Activated CD8-positive, alpha-beta memory T cell treated with anti-CD3 and anti-CD28 coated beads for 1 hour (primary cell): ENCODE results near the gene PDE9A.

Source experiments
- DNase-seq, 2 donors: peaks; one replicate each; pipeline ENCODE4 v3.0.0-alpha.2; 2020; ENCODE audit warnings: low read depth in 1 of 2; ENCODE audit errors: extremely low read depth in 1 of 2

The PDE9A gene

GRCh38 chr21:42753804-42754203, 100.4 kb downstream of the PDE9A start:
- DNase-seq: no peak

GRCh38 chr21:42754270-42754933, 101.0 kb downstream of the PDE9A start:
- DNase-seq: no peak

GRCh38 chr21:42755031-42755665, 101.7 kb downstream of the PDE9A start:
- DNase-seq: no peak

GRCh38 chr21:42755766-42756579, 102.6 kb downstream of the PDE9A start:
- DNase-seq: no peak

DNA sequence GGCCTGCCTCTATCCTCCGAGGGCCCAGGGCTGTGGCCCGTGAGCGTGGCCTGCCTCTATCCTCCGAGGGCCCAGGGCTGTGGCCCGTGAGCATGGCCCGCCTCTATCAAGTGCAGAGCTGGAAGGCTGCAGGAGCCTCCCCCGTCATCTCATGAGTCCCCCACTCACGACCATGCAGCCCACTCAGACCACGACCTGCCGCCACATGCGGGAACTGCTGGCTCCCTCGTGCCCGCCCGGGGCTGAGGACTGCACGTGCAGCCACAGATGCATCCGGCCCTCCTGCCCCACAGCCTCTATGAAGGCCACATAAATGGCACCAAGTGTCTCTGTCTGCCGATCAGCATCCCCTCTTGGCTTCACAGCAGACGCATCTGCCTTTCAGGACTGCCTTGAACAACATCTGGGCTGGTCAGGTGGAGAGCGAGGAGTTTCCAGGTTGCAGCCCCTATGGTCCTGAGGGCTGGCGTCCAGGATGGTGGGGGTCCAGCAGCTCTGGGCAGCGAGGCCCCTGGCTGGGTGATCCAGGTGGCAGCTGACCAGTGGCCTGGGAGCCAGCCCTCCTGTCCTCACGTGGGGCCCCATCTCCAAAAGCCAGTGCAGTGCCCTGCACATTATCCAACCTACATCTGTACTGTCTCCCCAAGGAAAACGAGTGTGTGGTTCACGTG, 103.3 kb downstream of the PDE9A start:
- DNase-seq: no peak

DNA sequence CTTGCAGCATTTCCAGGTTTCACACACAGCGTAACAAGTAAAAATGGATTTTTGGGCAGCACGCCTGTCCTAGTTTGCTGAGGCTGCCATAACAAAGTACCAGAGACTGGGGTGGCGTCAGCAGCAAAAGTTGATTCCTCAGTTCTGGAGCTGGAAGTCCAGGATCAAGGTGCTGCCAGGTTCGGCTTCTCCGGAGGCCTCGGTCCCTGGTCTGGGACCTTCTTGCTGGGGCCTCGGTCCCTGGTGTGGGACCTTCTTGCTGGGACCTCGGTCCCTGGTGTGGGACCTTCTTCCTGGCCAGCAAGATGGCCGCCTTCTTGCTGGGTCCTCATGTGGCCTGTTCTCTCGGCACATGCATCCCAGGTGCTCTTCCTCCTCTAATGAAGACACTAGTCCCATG, 104.0 kb downstream of the PDE9A start:
- DNase-seq: no peak

DNA sequence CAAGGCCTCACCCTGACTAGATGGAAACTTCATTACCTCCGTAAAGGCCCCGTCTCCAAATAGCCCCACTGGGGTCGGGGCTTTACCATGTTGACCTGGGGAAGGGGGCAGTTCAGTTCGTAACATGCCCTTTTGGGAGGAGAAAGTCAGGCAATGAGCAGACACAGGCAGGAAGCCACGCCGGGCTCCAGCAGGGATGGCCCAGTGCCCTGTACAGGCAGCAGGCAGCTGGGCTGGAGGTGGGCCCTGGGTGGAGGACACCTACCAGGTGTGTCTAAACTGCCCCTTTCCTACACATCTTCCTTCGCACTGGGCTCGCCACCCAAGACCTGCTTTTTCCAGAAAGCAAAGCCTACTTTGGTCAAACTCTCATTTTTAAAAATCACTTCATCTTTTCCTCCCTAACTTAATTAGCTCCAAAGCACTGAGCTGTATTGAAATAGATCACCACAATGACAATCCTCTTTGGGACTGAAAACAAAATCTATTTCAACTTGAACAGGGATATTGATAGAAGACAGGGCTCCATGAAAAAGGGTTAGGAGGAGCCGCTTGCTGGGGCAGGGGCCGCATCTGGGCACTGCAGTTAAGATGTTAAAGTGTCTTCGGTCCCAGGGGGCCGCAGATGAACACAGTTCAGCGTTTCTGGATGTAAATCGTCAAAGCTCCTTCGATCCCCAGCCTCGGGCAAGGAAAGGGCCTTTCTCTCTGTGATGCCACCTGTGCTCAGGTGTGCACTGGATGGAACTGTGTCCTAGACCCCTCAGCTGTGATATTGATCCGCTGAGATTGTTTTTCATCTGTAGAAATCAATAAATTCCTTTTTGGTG, 104.6 kb downstream of the PDE9A start:
- no peak for DNase-seq

- no peak for DNase-seq
Observed at GRCh38 chr21:42758721-42759593, 105.5 kb downstream of the PDE9A start.

GRCh38 chr21:42759594-42759927, 106.1 kb downstream of the PDE9A start:
- DNase-seq: no peak

DNA sequence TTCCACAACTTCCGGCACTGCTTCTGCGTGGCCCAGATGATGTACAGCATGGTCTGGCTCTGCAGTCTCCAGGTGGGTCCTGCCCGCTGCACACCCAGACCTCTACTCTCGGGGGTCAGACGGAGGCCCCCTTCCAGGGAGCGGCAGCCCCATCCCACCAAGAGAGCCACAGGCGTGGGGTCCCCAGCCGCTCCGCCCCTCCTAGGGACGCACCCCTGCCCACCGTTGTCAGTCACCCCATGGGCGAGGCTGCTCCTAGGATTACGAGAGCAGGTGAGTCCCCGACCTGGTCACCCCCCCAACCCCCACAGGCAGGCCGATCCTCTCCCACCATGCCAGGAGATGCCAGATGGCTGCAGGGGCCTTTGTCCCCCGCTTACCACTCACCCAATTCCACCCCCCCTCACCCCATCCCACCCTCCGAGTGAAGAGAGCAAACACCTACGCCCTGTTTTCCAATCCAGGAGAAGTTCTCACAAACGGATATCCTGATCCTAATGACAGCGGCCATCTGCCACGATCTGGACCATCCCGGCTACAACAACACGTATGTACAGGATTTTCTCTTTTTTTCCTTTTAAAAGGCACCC, 107.0 kb downstream of the PDE9A start:
- no peak for DNase-seq

DNA sequence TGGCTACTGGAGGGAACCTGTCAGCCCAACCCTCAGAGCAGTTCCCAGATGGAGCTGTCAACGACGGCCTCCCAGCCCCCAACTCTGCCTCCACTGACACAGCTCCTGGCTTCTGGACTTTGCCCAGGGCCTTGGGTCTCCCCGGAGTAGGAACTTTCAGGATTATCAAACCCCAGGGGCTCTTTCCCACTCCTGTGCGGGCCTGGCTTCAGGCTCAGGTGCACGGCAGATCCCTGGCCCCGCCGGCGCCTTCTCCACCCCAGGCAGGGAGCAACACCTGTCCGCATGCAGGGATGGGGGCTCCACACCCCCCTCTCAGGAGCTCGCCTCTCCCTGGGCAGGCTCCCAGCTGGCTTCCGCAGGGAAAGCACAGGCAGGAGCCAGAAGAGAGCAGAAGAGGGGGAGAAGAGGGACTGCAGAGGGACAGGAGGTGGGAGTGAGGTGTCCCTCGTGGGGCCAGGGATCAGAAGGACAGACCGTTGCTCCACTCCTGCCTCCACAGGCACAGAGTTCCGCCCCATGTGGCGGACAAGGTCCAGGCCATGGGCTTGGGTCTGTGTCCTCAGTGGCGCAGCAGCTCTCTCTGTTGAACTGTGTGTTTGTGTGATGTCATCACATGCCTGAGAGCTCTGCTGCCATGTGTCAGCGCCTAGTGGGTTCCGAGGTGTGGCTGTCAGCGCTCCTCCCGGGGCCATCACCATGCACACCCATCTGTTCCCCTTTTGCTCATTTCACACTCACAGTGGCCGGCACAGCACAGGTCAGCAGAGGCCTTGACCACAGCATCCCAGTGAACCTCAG, 107.7 kb downstream of the PDE9A start:
- DNase-seq: no peak

DNA sequence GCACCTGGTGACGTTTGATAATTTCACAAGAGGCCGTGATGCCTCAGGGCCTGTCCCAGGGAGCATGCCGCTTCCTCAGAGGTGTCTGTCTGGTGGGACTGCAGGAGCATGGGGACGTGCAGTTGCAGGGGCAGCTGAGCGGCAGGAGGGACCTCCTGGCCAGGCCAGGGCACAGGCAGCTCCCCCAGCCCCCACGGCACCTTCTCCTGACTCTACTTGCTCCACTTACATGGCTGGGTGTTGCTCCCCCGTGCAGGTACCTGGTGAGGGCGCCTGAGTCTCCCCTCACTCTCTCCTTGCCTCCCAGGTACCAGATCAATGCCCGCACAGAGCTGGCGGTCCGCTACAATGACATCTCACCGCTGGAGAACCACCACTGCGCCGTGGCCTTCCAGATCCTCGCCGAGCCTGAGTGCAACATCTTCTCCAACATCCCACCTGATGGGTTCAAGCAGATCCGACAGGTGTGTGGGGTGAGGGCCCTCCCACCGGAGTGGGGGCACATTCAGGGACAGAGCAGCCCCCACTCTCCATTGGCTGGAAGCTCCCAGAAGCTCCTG, 108.4 kb downstream of the PDE9A start:
- DNase-seq: no peak

- DNase-seq: no peak
Observed at GRCh38 chr21:42763581-42764442, 110.4 kb downstream of the PDE9A start.

- no peak for DNase-seq
Observed at GRCh38 chr21:42764443-42764760, 111.0 kb downstream of the PDE9A start.

DNA sequence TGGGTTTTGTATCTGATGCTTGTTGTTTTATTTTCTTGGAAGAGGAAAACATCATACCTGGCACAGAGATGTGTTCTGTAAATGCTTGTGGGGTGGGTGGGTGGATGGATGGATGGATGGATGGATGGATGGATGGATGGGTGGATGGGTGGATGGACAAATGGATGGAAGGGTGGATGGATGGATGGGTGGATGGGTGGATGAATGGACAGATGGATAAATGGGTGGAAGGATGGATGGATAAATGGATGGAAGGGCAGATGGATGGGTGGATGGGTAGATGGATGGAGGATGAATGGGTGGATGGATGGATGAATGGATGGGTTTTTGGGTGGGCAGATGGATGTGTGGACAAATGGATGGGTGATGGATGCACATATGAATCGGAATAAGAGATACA, 111.5 kb downstream of the PDE9A start:
- no peak for DNase-seq

GRCh38 chr21:42765656-42766055, 112.2 kb downstream of the PDE9A start:
- no peak for DNase-seq

GRCh38 chr21:42766739-42767560, 113.5 kb downstream of the PDE9A start:
- no peak for DNase-seq
